ENCODE data around the gene AXDND1. TPM values are rescaled to one million over a fixed set of nuclear protein-coding genes. Genes with fewer than 3 reads are reported as not detected.

Gene AXDND1
- total and polyA plus RNA-seq, 2 of the 8 experiments (the other 6 are each of a cell fraction or from before 2014, with no cell fraction given): 0.61 TPM; not detected in 1

- peak; percentile 53; the same call in 1 of the 2 replicates for TF ChIP-seq KDM1A (IDR thresholded peaks at IDR 0.05; ENCODE audit: borderline replicate concordance, low read length)
- peak; percentile 82; the same call in 1 of the 2 replicates for TF ChIP-seq TEAD4 (IDR thresholded peaks at IDR 0.05; ENCODE audit: low read depth, low read length)
- TF ChIP-seq YY1 (IDR thresholded peaks at IDR 0.05; ENCODE audit: low read depth, low read length): no peak
- no peak for TF ChIP-seq CBX8 (IDR thresholded peaks at IDR 0.05; ENCODE audit: borderline replicate concordance, low read depth, low read length)
- no peak for TF ChIP-seq EGR1 (IDR thresholded peaks at IDR 0.05; ENCODE audit: borderline replicate concordance, low read depth, low read length)
- TF ChIP-seq CHD2 (IDR thresholded peaks at IDR 0.05; ENCODE audit: low read length): no peak
- peak; percentile 100 for TF ChIP-seq MAX (IDR thresholded peaks at IDR 0.05)
- TF ChIP-seq CEBPB (IDR thresholded peaks at IDR 0.05; ENCODE audit: low read depth, low read length): no peak
- no peak for TF ChIP-seq RBBP5 (IDR thresholded peaks at IDR 0.05; ENCODE audit: borderline replicate concordance, low read depth, low read length)
- peak; percentile 7; the same call in 1 of the 2 replicates for TF ChIP-seq TBP (IDR thresholded peaks at IDR 0.05; ENCODE audit: low read depth, low read length)
- no peak for TF ChIP-seq EP300 (IDR thresholded peaks at IDR 0.05; ENCODE audit: borderline replicate concordance in 1 of 2, low read depth in 2 of 2, low read length in 2 of 2)
- TF ChIP-seq ATF2 (IDR thresholded peaks at IDR 0.05; ENCODE audit: low read length): no peak
- no peak for TF ChIP-seq HDAC6 (IDR thresholded peaks at IDR 0.05; ENCODE audit: low read depth, low read length)
- TF ChIP-seq CREB1 (IDR thresholded peaks at IDR 0.05): no peak
- peak; percentile 42 for TF ChIP-seq ASH2L (IDR thresholded peaks at IDR 0.05; ENCODE audit: low read length)
- peak; percentile 85 for TF ChIP-seq SP4 (IDR thresholded peaks at IDR 0.05; ENCODE audit: low read length)
Measured at GRCh38 chr1:179591592-179592580, 226.1 kb downstream of the AXDND1 start, which contains the start of gene TDRD5 (continued).
